ENCODE data around the gene ARAP2. TPM values are rescaled to one million over a fixed set of nuclear protein-coding genes. Genes with fewer than 3 reads are reported as not detected.
"Not testable (repeated sequence)": the region's sequence is repeated elsewhere in the genome, so short reads cannot be mapped to it uniquely, and the experiment has no call there.

The ARAP2 gene
- polyA plus RNA-seq, 3 donors, result 6.5 to 7.1 (median 6.7) TPM

GRCh38 chr4:36187723-36188333, 56.5 kb downstream of the ARAP2 start:
- DNase-seq (ENCODE audit: low read depth in 3 of 3, low spot score in 2 of 3), result peak in 2 of 3 donors; percentile 9 to 18

- DNase-seq (ENCODE audit: low read depth in 3 of 3, low spot score in 2 of 3), result no peak
Measured at GRCh38 chr4:36183665-36184393, 60.5 kb downstream of the ARAP2 start.

GRCh38 chr4:36183232-36183631, 61.1 kb downstream of the ARAP2 start:
- DNase-seq (ENCODE audit: low read depth in 3 of 3, low spot score in 2 of 3), result no peak

DNA sequence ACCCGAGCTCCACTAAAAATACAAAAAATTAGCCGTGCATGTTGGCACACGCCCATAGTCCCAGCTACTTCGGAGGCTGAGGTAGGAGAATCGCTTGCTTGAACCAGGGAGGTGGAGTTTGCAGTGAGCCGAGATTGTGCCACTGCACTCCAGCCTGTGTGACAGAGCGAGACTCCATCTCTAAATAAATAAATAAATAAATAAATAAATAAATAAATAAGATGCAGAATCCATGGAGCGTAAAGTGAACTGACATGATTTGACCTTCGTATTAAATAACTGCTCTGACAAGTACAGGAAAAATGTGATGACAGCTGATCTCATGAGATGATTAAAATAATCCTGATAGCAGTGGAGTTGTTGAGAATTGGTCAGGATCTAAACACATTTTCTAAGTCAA, 62.0 kb downstream of the ARAP2 start:
- not testable (repeated sequence) for DNase-seq (ENCODE audit: low read depth in 3 of 3, low spot score in 2 of 3)

DNA sequence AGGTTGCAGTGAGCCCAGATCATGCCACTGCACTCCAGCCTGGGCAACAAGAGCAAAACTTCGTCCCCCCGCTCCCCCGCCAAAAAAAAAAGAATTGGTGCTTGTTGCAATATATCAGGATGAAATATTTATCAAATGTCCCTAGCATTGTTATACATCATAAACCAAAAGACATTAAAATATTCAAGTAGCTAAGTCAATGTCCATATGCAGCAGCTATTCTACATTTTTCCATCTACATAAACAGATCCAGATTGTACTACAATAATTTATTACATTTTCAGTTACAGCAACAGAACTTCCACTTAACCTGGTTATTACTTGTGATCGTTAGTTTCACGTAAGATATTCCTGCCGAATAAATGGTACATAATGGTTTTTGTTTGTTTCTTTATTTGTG, 64.1 kb downstream of the ARAP2 start:
- no peak for DNase-seq (ENCODE audit: low read depth in 3 of 3, low spot score in 2 of 3)

DNA sequence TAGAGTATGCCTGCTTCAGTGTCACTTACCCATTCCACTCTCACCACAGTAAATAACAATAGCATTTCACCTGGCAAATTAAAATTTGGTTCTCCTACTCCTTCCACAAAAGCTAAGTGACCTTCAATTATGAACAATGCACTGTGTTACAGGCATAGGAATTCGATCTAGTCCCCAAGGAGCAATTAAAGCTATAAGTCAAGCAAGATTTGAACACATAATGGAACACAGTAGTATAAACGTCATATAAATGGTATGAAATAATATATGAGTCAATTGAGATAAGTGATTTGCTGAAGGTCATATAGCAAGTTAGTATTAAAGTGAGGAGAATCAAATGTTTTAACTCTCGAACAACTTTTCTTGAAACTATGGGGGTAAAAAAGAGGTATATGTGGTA, 65.8 kb downstream of the ARAP2 start:
- no peak for DNase-seq (ENCODE audit: low read depth in 3 of 3, low spot score in 2 of 3)

GRCh38 chr4:36177946-36178345, 66.4 kb downstream of the ARAP2 start:
- no peak for DNase-seq (ENCODE audit: low read depth in 3 of 3, low spot score in 2 of 3)

- DNase-seq (ENCODE audit: low read depth in 3 of 3, low spot score in 2 of 3), result no peak
Measured at GRCh38 chr4:36174570-36174969, 69.7 kb downstream of the ARAP2 start.

- no peak for DNase-seq (ENCODE audit: low read depth in 3 of 3, low spot score in 2 of 3)
Measured at GRCh38 chr4:36173905-36174304, 70.4 kb downstream of the ARAP2 start.

DNA sequence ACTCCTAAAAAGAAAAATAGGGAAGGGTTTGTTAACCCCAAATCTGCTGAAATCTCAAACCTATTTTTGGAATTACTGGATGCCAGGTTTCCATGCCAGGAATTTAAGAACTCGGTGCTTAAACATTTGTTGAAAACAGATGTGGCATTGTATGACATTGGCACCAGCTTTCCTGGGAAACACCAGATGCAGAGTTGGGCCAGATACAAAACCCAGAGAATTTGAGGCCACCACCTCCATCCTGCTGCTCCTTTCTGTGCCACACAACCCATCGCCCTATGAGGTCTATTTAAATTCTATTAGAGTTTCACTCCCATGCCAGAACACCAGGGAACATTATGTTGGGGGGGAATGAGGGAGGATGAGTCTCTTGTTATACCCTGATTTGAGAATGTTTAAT, 71.7 kb downstream of the ARAP2 start:
- no peak for DNase-seq (ENCODE audit: low read depth in 3 of 3, low spot score in 2 of 3)

DNA sequence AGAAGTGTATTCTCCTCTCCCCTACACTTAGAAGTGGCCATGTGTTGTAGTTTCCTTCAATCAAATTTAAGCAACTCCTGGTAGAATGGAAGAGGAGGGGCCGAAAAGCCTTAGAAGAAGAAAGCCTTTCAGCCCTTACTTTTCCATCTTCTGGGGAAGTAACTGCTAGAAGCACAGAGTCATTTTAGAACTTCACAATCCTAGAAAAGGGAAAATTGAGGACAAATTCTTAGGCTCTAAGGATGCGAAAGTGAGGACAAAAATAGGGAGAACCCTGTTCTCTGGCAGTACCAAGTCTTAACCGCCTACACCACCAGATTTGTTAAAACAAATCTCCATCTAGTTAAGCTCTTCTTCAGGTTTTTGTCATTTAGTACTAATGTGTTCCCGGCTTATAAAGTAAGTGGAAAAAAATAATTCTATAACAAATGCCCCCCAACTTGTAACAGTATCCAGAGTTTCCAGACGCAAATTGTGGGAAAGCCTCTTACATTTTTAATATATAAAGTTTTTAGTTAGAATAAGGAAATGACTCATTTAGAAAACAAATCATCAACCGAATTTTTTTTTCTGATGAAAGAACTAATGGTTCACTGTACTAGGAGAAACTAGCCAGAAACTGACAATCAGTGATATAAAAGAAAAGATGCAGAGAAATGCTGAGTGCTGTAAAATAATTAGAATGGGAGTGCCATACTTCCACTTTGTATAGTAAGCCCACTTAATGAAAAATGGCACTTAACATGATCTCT, 76.0 kb downstream of the ARAP2 start:
- no peak for DNase-seq (ENCODE audit: low read depth in 3 of 3, low spot score in 2 of 3)

GRCh38 chr4:36165631-36166005, 78.7 kb downstream of the ARAP2 start:
- DNase-seq (ENCODE audit: low read depth in 3 of 3, low spot score in 2 of 3), result no peak

GRCh38 chr4:36164900-36165630, 79.2 kb downstream of the ARAP2 start:
- DNase-seq (ENCODE audit: low read depth in 3 of 3, low spot score in 2 of 3), result no peak

DNA sequence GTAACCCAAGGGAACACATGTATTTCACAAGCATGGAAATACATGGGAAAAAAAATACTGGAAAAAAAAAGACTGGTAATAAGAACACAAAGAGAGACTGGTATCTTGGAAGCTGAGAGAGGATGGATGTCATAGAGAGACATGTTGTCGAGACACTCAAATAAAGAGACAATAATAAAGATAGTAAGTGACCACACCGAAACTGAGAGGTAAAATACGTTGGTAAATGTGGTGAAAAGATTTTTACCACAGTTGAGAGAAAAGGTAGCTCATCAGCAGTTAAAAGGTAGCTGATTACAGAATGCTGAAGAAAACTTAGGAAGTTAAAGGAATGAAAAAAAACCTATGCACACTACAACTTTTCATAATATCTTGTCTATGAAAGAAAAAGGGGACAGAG, 81.1 kb downstream of the ARAP2 start:
- DNase-seq (ENCODE audit: low read depth in 3 of 3, low spot score in 2 of 3), result no peak

GRCh38 chr4:36159208-36159607, 85.1 kb downstream of the ARAP2 start:
- DNase-seq (ENCODE audit: low read depth in 3 of 3, low spot score in 2 of 3), result no peak

DNA sequence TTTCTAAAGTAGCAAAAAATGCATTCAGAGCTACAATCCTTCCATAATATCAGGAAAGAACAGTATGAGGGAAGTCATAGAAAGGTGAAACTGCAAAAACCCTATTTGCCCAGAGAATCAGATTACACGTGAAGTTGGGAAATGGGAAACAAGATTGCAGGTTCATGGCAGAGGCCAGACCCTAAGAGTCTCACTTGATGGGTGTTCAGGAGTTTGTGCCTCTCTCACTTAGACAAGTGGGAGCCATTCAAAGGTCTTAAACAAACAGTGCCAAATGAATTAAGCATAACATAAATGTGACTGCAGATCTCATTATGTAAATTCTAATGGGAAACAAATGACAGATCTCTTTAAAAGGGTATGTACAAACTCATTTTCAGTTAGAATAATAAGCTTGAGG, 91.6 kb downstream of the ARAP2 start:
- no peak for DNase-seq (ENCODE audit: low read depth in 3 of 3, low spot score in 2 of 3)

GRCh38 chr4:36142504-36142903, 101.8 kb downstream of the ARAP2 start:
- no peak for DNase-seq (ENCODE audit: low read depth in 3 of 3, low spot score in 2 of 3)

DNA sequence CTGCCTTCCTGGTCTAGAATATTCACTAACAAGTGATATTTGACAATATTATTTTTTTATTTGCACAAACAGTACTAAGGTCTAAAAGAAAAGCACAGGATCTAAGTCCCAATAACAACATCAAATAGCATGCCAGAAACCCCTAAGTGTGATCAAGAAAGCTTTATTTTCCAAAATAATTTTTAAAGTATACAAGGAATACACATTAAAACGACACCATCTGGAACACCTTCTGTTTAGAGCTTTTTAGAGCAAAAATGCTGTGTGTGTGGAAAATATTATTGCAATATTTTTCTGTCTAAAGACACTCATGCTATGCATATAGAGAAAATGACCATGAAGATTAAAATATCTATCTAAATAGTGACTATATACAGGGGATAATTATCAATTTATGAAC, 103.1 kb downstream of the ARAP2 start:
- no peak for DNase-seq (ENCODE audit: low read depth in 3 of 3, low spot score in 2 of 3)

DNA sequence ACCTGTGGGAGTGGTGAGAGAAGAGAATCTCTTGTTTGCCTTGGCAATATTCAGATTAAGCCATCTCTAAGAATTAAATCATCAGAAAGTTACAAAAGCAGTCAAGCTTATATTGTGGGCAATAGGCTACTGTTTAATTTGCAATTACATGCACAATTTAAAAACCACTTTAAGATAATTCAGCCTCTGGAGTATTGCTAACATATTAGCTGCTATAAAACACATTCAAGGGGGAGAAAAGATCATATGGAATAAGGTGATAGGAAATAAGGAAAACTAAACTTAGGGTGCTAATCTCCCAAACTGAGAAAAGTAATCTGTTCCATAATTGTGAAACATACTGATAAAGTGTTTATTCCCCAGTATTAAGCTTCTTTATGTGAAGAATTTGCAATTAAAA, 103.9 kb downstream of the ARAP2 start:
- no peak for DNase-seq (ENCODE audit: low read depth in 3 of 3, low spot score in 2 of 3)

GRCh38 chr4:36138220-36138619, 106.1 kb downstream of the ARAP2 start:
- DNase-seq (ENCODE audit: low read depth in 3 of 3, low spot score in 2 of 3), result no peak

DNA sequence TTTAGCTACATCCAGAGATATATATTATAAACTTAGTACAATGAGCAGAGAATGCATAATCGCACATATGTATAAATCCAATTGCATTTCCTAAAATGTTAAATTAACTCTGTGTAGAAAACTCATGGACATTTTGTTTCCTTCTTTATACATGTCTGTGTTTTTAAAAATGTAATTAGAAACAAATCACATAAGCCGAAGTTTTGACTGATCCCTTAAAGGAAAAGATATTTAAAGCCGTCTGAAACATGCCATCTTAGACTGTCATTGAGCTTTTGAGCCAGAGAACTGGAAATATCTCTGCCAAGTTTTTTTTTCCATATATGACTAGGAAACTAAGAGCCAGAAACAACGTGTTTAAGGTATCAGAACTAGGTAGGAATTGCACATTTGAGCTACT, 107.0 kb downstream of the ARAP2 start:
- no peak for DNase-seq (ENCODE audit: low read depth in 3 of 3, low spot score in 2 of 3)

Data from right renal cortex interstitium (tissue), 3 donors.